H7 (cell line): Measurements from ENCODE around the gene HS3ST2. TPM values are rescaled to one million over a fixed set of nuclear protein-coding genes. Genes with fewer than 3 reads are reported as not detected.

Experiments
- DNase-seq: peaks from one replicate; pipeline ENCODE4 v3.0.0; 2012
- H3K27me3 ChIP-seq: 2 replicates; pipeline ENCODE4 v1.6.0; 2011; ENCODE audit warnings: mild to moderate bottlenecking, low read length; ENCODE audit not compliant: control insufficient read depth, insufficient read depth
- H3K36me3 ChIP-seq: replicated peaks from 2 replicates; pipeline ENCODE4 v1.5.1; 2011; ENCODE audit warnings: low read length; ENCODE audit not compliant: control insufficient read depth, insufficient read depth
- H3K4me3 ChIP-seq: 2 replicates; pipeline ENCODE4 v1.5.1; 2011; ENCODE audit warnings: low read depth, mild to moderate bottlenecking, control low read depth, low read length, moderate library complexity; ENCODE audit not compliant: insufficient read depth
- total RNA-seq: library from RNA; depleted of rRNA; stranded (reverse); fragments of >200 nt; shearing (Covaris generic); gene quantifications from 2 replicates; pipeline ENCODE4 v1.2.3, GENCODE V29; 2014

The HS3ST2 gene
- total RNA-seq, 1 experiment from 2014 or later: 0.24 TPM

GRCh38 chr16:22945361-22945760 is 131.4 kb downstream of the HS3ST2 start:
- Histone ChIP-seq H3K27me3 (peaks cover 1% of the 10 kb centered on the region; the same call in 1 of the 2 replicates), H3K36me3 (no peaks in the 10 kb centered on the region), H3K4me3 (no peak overlapping the region)
- no peak for DNase-seq

- H3K4me3 ChIP-seq: no peak overlapping the region
- H3K27me3 ChIP-seq: peaks cover 1% of the 10 kb centered on the region; the same call in 1 of the 2 replicates
- H3K36me3 ChIP-seq: no peaks in the 10 kb centered on the region
- DNase-seq: no peak
Measured at GRCh38 chr16:22946433-22946832, 132.5 kb downstream of the HS3ST2 start.

GRCh38 chr16:22948058-22948602 is 134.2 kb downstream of the HS3ST2 start:
- peak; percentile 42 for DNase-seq
- Histone ChIP-seq H3K4me3 (no peak overlapping the region), H3K36me3 (no peaks in the 10 kb centered on the region)

GRCh38 chr16:22948603-22949368 is 134.8 kb downstream of the HS3ST2 start:
- Histone ChIP-seq H3K4me3 (no peak overlapping the region), H3K36me3 (no peaks in the 10 kb centered on the region)
- peak; percentile 84 for DNase-seq

More at GRCh38 chr16:22948058-22948602, 134.2 kb downstream of the HS3ST2 start:
- peaks cover 1% of the 10 kb centered on the region; the same call in 1 of the 2 replicates for H3K27me3 ChIP-seq

GRCh38 chr16:22955461-22956070 is 141.6 kb downstream of the HS3ST2 start:
- no peaks in the 10 kb centered on the region for H3K27me3 ChIP-seq
- DNase-seq: no peak
- H3K4me3 ChIP-seq: no peak overlapping the region
- no peaks in the 10 kb centered on the region for H3K36me3 ChIP-seq

More at GRCh38 chr16:22948603-22949368, 134.8 kb downstream of the HS3ST2 start:
- peaks cover 1% of the 10 kb centered on the region; the same call in 1 of the 2 replicates for H3K27me3 ChIP-seq

- Histone ChIP-seq H3K27me3 (no peaks in the 10 kb centered on the region), H3K4me3 (no peak overlapping the region), H3K36me3 (no peaks in the 10 kb centered on the region)
- DNase-seq: no peak
Measured at GRCh38 chr16:22961206-22961605, 147.2 kb downstream of the HS3ST2 start.

GRCh38 chr16:22962905-22963304 is 148.9 kb downstream of the HS3ST2 start:
- Histone ChIP-seq H3K27me3 (no peaks in the 10 kb centered on the region), H3K36me3 (no peaks in the 10 kb centered on the region), H3K4me3 (no peak overlapping the region)
- no peak for DNase-seq
